HG02981 (cell line): ENCODE data around the gene OR2H2.

ENCODE experiments used
- ATAC-seq: cut with Tn5 transposase; IDR thresholded peaks from one replicate; pipeline ENCODE4 v1.9.1; 2021; ENCODE audit warnings: mild to moderate bottlenecking, moderate library complexity; ENCODE audit not compliant: unreplicated experiment

The OR2H2 gene

DNA sequence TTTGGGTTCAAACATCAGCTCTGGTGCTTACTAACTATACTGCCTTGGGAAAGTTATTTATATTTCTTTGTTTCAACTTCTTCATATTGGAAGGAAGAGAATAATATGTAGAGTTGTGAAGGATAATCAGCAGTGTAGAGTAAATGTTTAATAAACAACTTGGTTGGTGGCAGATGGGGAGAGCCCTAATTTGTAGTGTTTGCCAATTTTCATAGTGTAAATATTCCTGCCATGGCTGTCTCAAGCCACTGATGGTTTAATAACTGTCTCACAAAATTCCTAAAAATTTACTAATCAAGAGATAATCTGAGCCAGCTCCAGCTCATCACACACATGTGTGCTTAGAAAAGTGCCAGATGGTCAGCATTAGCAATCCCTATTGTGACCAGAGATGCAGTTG, at the start of gene OR2H2:
Gene OR2H2 (plus strand): TSS at position 301 of the 400 bp plus-strand sequence. CDS start 2,824 bp downstream, outside the sequence.
- no peak for ATAC-seq

DNA sequence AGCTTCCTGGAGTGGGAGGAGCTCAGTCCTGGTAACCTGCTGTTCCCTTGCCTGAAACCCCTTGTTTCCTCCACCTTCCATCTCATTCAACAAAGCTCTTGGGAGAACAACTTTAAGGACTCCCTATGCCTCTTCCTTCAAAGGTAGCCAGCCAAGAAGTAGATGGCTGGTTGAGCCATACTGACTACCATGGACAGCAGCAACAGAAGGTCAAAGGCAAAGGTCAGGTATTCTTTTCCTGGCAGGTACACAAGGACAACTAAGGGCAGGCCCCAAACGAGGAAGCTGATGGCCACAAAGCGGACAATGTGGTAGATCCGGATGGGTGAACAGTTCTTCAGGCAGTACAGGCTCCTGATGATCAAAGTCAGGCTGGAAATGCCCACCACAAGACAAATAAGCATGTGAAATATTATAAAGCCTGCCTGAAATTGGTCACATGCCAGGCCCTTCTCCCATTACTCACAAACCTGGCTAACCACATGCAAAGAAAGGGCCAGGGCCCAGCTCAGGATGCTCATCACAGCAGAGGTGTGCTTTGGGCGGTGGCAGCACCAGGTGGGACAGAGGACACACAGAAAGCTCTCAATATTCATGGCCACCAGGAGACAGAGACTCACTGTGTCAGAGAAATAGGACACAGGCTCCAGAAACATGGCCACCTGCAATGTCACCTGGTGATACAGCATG, 47.1 kb upstream of the OR2H2 start:
- ATAC-seq, result no peak

DNA sequence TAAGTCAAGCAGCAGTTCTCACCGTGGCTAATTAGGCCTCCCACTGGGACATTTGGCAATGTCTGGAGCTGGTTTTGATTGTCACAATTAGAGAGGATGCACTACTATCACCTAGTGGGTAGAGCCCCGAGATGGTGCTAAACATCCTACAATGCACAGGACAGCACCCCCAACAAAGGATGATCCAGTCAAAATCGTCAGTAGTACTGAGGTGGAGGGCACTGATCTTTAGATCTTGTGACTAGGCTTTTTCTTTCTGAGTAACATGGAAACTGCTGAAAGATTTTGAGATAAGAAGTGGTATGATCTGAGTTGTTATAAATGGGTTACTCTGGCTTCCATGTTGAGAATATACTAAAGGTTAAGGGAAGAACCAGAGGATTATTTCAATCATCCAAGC, 37.3 kb upstream of the OR2H2 start:
- ATAC-seq, result no peak

DNA sequence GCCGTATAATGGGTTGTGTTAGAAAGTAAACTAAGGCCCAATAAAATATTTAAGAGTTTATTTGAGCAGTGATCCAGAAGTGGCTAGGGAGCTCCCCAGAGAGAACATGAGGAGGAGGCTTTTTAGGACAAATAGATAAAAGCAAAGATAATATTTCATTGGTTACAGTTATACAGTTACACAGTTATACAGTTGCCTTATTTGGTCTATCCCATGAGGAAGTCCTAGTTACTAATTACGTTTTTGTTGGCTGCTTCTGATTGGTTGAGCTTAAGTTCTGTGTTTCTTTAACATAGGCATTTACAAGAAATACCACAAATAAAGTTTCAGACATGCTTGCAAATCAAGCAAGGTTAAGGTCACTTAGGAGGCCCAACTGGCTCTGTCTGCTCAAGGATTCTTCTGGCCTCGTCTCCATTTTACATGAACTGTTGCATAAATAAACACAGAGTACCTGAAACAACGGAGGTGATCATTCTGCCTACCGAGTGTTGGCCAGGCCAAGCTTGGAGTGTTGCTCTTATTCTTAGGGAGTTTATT, 32.3 kb upstream of the OR2H2 start:
- peak; percentile 82 for ATAC-seq

DNA sequence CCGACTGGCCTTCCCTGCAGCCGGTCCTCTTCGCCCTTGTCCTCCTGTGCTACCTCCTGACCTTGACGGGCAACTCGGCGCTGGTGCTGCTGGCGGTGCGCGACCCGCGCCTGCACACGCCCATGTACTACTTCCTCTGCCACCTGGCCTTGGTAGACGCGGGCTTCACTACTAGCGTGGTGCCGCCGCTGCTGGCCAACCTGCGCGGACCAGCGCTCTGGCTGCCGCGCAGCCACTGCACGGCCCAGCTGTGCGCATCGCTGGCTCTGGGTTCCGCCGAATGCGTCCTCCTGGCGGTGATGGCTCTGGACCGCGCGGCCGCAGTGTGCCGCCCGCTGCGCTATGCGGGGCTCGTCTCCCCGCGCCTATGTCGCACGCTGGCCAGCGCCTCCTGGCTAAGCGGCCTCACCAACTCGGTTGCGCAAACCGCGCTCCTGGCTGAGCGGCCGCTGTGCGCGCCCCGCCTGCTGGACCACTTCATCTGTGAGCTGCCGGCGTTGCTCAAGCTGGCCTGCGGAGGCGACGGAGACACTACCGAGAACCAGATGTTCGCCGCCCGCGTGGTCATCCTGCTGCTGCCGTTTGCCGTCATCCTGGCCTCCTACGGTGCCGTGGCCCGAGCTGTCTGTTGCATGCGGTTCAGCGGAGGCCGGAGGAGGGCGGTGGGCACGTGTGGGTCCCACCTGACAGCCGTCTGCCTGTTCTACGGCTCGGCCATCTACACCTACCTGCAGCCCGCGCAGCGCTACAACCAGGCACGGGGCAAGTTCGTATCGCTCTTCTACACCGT, 31.5 kb upstream of the OR2H2 start:
- ATAC-seq, result no peak

DNA sequence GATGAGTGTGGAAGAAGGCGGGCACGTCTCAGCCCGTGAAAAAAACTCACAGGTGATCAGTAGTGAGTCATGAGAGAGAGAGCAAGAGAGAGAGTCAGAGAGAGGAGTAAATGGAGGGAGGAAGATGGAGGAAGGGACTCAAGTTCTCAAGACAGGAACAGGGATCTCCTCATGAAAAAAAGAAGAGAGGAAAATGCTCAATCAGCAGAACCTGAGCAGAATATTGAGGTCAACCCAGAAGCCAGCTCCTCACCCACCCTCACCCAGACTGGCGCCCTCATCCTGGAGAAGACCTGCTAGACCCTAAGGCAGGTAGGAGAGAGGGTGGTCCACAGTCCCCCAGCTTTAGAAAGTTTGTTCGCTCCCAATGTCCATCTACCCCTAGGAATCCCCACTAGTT, 30.2 kb upstream of the OR2H2 start:
- ATAC-seq, result no peak

DNA sequence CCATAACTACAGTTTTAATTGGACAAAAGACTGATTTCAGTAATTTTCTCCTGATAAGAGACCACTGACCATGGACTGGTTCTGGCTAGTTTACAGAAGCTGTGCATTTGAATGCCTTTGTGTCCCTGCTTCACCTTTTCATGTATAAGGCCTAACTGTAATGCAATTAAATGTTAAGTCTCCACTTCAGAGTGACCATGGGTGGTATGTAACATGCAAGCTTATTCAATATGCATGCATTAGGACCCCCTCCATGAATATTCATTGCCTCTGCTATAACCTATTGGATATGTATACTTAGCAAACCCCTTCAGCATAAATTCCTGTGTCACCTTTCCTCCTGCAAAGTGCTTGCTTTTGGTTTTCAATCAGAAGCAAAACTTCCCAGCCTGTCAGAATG, 27.6 kb upstream of the OR2H2 start:
- no peak for ATAC-seq

DNA sequence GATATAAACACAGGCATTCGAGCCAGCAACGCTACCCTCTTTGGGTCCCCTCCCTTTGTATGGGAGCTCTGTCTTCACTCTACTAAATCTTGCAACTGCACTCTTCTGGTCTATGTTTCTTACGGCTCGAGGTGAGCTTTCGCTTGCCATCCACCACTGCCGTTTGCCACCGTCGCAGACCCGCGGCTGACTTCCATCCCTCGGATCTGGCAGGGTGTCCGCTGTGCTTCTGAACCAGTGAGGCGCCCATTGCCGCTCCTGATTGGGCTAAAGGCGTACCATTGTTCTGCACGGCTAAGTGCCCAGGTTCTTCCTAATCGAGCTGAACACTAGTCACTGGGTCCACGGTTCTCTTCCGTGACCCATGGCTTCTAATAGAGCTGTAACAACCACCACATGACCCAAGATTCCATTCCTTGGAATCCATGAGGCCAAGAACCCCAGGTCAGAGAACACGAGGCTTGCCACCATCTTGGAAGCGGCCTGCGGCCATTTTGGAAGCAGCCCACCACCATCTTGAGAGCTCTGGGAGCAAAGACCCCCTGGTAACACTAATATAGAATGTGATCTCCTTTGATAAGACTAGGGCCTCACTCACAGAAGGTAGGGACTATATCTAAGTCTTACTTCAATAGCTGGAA, 26.4 kb upstream of the OR2H2 start:
- no peak for ATAC-seq

DNA sequence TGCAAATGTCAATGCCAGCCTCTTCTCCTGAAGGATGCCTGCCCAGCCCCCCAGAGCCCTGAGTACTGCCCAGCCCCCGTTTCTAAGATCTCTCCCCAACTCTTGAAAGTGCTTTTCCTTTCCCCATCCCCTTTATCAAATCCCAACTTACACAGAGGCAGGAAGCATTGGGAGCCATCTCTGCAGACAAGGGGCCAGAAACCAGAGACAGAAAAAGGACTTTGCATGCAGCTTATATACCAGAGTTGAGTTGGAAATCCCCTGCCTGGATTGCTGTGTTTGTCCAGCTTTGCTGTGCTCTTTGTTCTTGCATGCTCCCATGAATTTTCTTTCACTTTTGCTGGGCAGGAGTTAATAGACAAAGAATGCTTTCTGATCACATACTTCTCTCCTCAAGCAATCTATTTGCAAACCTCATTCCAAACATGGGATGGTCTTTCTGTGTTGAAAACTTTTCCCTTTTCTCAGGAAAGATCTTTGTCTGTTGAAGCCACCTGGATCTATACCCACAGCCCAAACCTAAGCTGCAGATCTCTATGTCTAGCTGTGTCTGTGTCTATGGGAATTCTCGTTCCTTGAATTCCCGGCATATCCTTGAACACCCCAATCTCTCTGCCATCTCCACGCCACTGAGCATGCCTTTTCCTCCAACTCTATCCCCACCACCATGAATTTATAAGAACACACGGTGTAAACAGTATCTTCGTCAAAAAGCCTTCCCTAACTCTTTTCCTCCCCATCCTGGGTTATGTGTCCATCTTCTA, 25.2 kb upstream of the OR2H2 start, which contains the start of gene UBD:
Gene UBD (minus strand): TSS at position 209 of the 764 bp plus-strand sequence. CDS start 31 bp downstream, at position 178.
- ATAC-seq, result no peak

DNA sequence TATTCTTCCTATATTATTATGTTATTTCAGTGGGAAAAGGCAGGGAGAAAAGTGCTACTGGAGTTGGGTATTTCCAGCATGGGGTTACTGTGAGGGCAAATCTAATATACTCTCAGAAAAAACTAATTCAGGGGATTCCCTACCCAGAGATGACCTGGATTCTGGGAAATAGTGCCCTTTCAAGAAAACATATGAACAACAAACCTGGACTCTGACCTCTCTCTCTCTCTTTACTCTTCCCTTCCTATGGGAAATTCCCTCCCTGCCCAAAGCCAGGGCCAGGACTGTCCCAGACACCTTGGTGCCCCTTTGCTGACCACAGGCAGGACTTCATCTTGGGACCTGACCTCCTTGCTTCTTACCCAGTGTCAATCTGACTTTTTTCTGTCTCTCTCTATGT, 23.8 kb upstream of the OR2H2 start:
- no peak for ATAC-seq

DNA sequence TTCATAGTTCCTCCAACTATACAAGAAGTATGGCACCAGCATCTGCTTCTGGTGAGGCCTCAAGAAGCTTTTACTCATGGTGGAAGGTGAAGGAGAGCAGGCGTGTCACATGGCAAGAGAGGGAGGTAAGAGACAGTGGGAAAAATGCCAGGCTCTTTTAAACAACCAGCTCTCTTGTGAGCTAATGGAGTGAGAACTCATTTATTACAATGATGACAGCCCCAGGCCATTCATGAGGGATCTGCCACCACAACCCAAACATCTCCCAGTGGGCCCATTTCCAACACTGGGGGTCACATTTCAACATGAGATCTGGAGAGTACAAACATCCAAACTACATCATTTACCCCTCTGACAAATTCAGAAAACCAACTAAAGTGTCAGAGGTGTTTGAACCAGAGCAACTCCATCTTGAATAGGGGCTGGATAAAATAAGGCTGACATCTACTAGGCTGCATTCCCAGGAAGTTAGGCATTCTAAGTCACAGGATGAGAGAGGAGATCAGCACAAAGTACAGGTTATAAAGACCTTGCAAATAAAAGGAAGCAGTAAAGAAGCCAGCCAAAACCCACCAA, 23.2 kb upstream of the OR2H2 start:
- ATAC-seq, result no peak

DNA sequence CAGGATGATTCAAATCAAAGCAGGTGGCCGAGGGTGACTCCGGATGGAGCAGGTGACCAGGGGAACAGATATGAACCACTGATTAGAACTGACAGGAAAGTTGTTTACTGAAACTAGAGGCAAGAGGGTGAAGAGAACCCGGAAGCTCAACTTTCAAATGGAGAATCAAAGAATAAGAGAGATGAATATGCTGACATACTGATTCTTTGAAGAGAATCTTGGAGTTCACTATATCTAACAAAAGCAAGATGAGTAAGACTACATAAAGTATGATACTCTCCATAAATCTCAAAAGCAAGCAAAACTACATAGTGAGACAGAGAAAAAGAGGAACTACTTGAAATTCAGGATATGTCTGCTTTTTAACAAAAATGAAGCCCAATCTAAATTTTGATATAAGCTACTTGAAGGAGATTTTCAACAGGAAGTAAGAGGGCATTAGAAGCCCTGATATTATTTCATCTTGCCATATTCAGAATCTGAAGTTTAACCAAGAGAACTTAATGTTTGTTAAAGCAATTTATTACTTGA, 21.4 kb upstream of the OR2H2 start:
- no peak for ATAC-seq

DNA sequence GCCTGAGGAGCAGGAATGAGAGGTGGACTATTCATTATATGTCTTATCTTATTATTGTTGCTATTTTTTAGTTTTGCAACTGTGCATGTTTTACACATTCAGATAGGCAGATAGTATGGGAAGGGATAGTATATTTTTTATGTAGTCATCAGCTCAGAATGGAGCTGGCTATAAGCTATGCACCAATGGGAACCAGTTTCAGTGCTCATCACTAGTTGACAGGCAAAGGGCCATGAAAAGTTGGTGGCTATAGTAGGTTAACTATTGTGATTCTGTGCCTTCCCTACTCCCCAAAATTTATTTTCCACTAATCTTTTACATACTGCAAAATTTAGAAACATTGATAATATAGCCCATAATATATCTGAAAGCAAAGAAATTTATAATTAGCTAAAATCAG, 20.0 kb upstream of the OR2H2 start:
- no peak for ATAC-seq

DNA sequence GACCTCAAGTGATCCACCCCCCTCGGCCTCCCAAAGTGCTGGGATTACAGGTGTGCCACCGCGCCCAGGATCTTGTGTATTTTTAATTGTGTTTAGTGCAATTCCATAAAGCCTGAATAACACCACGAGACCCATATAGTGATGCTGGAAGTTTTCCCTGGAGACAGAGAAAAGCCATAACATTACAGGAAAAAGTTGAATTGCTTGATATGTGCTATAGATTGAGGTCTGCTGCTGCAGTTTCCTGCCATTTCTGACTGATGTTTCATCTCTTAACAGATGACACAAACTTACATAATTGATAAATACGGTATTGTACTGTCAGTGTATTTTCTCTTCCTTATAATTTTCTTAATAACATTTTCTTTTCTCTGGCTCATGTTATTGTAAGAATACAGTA, 18.1 kb upstream of the OR2H2 start:
- no peak for ATAC-seq

DNA sequence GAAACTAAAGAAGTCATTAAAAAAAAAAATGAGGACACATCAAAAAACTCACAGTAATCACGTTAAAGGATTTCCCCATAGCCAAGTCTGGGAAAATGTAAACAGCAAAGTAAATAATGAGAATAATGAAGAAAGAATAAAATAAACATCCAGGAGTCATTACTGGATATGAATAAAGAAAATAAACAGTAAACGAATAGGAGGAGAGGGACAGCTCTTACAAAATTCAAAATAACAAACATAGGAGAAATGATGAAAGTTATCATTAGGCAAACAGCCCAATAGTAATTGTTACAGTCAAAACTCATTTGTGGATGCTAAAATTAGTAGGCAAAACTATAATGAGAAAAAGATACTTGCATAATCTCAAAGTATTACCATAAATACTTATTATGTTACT, 17.4 kb upstream of the OR2H2 start:
- ATAC-seq, result no peak

DNA sequence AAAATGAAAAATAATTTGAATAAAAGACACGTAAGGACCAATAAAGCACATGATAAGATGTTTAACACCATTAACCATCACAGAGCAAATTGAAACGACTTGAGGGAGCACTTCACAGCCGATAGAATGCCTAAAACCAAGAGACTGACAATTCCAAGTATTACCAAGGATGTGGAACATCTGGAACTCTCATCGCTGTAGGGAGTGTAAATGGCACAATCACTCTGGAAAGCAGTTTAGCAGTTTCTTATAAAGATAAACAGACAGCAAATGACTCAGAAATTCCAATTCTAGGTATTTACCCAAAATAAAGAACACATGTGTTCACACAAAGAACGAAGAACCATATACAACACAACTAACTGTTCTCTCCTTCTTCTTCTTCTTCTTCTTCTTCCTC, 16.9 kb upstream of the OR2H2 start:
- no peak for ATAC-seq

DNA sequence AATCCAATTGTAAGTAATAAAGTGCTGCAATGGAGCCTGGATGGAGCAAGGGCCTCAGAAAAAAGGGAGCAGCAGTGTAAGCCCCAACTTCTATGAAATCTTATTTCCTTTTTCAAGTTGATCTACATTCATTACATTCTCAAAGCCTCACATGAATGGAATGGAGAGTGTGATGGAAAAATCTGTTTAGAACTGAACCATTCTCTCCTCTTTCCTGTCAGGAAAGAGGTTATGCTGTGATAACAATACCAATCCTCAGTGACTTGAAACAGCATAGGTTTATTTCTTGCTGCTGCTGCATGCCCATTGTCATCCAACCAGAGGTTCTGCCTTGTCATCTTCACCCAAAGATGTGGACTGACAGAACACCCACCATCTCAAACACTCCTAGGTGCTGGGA, 8.9 kb upstream of the OR2H2 start:
- ATAC-seq, result no peak

DNA sequence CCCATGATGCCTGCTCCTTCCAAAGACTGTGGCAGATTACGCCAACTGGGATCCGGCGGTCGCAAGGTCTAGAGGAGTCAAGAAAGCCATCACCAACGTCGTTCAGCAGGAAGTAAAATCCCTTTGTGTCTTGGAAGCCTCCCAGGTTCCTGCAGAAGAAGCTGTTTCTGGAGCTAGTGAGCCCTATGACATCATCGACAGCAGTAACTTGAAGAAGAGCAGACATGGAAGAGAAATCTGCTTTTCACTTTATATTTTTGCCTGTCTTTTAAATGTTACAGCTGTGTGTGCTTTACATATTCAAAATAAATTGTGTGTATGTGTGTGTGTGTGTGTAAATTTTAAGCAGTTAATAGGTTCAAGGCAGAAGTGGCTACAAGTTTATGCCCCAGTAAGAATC, 7.4 kb upstream of the OR2H2 start:
- no peak for ATAC-seq

DNA sequence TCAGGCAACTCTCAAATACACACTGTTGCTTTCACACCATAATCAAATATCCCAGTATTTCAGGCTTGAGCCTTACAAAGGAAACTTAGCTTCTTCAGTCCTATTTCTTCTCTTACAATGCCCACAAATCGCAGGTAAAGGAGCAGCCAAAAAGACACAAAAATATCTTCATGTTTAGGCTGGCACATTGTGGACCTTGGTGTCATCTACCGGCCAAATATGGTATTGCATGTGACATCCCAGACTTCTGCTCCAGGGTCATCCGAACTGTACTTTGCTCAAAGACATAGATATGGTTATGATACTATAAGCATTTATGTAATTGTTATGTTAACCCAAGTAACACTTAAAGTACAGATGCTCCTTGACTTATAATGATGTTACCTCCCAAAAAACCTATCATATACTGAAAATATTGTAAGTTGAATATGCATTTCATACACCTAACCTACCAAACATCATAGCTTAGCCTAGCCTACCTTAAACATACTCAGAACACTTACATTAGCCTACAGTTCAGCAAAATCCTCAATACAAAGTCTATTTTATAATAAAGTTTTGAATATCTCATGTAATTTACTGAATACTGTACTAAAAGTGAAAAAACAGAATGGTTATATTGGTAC, 4.6 kb downstream of the OR2H2 start:
- ATAC-seq, result peak; percentile 60
